Measurements from ENCODE around the gene KRT80.

The KRT80 gene

DNA sequence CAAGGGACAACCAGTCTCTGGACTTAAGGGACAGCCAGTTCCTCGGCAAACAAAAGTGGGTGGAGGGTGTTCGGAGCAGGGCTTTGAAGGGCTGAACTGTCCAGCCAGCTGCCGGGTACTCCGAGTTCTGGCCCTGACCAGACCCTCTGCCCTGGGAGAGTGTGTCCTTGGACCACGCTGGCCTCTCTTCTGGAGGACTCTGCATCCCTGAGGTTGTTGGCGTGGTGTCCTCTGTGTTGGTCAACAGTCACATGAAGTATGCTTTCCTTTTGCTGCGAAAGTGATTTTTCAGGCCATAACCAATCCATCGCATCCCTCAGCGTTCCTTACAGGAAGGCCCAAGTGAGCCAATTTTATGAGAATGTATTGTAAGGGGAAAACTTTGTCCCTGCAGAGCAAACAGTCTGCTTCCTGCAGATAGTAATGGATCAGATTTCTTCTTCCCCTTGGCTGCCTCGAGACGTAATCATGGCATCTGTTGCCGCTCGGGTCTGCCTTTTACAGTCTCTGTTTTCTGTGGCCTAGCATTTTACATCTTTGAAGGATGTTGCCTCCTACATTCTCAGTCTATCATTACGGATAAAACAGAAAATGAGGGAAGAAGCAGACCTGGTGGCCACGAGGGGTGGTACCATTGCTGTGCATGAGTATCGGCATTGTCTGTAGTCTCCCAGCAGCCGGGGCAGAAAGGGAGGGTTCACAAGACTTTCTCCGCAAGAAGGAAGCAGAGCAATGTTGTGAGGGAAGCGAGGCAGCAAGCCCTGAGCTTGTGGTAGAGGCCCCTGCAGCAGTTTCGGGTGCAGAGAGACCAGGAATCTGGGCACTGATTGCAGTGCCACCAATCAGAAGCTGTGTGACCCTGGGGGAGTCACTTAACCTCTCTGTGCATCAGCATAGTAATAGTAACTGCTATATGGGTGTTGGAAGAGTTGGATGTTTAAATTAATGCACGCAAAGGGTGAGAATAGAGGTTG is 64.9 kb downstream of the KRT80 start:
- DNase-seq: no peak

GRCh38 chr12:52126050-52126604 is 65.7 kb downstream of the KRT80 start:
- DNase-seq: no peak

GRCh38 chr12:52125476-52125900 is 66.3 kb downstream of the KRT80 start:
- DNase-seq: no peak

DNA sequence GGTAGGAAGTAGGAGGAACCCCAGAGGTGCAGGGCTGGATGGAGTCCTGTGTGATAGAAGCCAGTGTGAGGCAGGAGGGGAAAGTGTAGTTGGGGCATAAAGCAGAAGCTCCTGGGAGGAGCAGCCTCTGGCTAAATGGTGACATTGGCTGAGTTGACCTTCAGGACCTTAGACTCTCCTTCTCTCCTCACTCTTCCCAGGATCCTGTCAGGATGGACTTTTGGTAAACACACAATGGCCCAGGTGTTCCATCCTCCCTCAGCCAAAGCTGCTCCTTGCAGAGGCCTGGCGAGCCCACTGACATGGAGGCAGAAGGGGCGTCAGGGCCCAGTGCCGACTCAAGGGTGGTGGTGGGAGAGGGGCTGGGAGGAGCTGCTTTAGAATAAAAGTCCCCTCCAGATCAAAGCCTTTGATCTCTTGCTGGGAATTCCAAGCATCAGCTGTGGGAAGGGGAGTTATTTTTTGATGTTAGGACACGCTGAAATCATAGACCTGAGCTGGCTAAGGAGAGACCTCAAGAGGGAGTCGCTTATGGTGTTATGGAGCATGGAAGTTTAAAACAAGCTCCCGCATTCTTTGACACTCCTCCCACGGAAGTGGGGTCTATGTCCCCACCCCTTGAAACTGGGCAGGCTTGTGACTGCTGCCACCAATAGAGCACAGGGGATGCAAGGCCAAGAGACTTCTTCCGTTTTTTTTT is 68.2 kb downstream of the KRT80 start:
- DNase-seq: peak; percentile 79

DNA sequence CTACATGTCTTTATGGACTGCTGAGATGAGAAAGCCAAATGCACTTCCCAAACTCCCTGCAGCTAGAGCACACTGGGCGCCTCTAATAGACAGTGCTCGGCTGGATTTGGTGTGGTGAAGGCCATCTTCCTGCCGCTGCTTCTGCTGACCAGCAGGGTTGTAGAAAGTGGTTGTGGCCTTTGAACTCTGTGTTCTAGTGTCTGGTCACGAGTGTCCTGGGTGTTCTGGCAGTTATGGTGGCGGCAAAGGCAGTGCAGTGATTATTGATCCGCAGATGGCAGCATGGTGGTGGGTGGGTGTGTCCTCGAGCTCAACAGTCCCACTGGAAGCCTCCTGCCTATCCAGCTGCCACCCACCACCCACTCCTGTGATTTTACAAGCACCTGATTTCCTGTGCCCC is 68.9 kb downstream of the KRT80 start:
- DNase-seq: no peak

- DNase-seq: no peak
These were observed 69.3 kb downstream of the KRT80 start for GRCh38 chr12:52122540-52122871.

DNA sequence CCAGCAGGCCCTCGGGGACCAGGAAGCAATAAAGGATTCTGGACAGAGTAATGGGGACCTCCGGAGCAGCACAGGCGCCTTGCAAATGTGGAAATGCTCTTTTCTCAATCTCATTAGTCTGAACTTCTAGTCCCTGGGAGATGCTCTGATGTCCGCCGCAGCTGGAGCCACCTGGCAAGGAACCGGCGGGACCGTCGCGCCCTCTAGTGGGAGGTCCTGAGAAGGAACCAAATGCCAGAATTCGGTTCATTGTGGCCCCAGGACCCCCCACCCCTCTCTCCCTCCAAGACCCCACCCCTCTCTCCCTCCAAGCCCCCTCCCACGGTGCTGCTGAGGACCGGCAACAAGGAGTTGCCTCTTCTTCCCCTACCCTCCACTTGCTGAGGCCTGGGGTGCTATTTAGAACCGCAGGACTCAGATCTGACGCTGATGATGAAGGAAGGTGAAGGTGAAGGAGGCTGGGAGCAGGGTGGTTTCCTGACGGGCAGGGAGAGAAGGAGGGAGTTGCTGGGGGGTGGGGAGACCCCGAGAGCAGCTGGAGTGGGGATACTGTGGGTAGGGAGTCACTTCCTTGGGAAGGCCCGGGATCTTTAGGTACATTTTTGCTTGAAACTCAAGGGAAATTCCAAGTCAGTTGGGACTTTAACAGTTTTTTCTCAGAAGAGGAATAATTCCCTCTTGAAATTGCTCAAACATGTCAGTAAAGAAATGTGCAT is 69.8 kb downstream of the KRT80 start:
- DNase-seq: peak; percentile 68

- DNase-seq: no peak
These were observed 70.6 kb downstream of the KRT80 start for GRCh38 chr12:52120951-52121823.

GRCh38 chr12:52119398-52120254 is 72.2 kb downstream of the KRT80 start:
- peak; percentile 53 for DNase-seq

Data from MV-4-11 (cell line).